Testis (tissue), 3 donors: Measurements from ENCODE around the gene DAND5. TPM values are rescaled to one million over a fixed set of nuclear protein-coding genes. Genes with fewer than 3 reads are reported as not detected.
A peak's percentile ranks its signal among the peaks of the same experiment; 100 is the strongest.

Experiments used
- DNase-seq: peaks from one replicate; pipeline ENCODE4 v3.0.0-alpha.2; 2019
- H3K27ac ChIP-seq, 2 donors: fragments of 200-600 bp; sonication (generic); one replicate each; pipeline ENCODE4 v1.5.1; 2019
- H3K27me3 ChIP-seq: fragments of 200-600 bp; sonication (generic); one replicate; pipeline ENCODE4 v1.5.1; 2019
- H3K36me3 ChIP-seq: fragments of 200-600 bp; sonication (generic); one replicate; pipeline ENCODE4 v1.5.1; 2017; ENCODE audit warnings: low read depth; ENCODE audit errors: missing control alignments
- H3K4me1 ChIP-seq: fragments of 200-600 bp; sonication (generic); one replicate; pipeline ENCODE4 v1.5.1; 2019
- H3K4me3 ChIP-seq, 2 donors: fragments of 200-600 bp; sonication (generic); one replicate each; pipeline ENCODE4 v1.5.1; 2017 to 2019
- H3K9me3 ChIP-seq: fragments of 200-600 bp; sonication (generic); one replicate; pipeline ENCODE4 v1.5.1; 2017
- CTCF ChIP-seq, 3 experiments: fragments of 450-650 bp in 2 of 3; fragments of 200-600 bp in 1 of 3; sonication (generic) in 1 of 3; IDR thresholded peaks; one replicate each; pipeline ENCODE4 v1.5.1; 2016 to 2019; ENCODE audit warnings: antibody characterized with exemption in 3 of 3, mild to moderate bottlenecking in 2 of 3, moderate library complexity in 1 of 3
- POLR2A ChIP-seq: fragments of 450-650 bp; IDR thresholded peaks from one replicate; pipeline ENCODE4 v1.6.1; 2017; ENCODE audit warnings: antibody characterized with exemption, mild to moderate bottlenecking, moderate library complexity
- WGBS, 2 donors: methylation state at CpG; one replicate each; pipeline ENCODE4 v1.1.5; 2018; 5-methylcytosine and 5-hydroxymethylcytosine counted together
- intact Hi-C: fragments of 100-400 bp; cut with DNase I; formaldehyde crosslinking; loops from one replicate; pipeline ENCODE4 v1.15.1; 2023; ENCODE audit warnings: low total_unique reads
- polyA plus RNA-seq: library from polyadenylated mRNA; stranded (reverse); fragments of 350-450 nt; fragmentation: Illumina TruSeq; extraction: RNeasy Lipid Tissue Mini Kit (QIAGEN cat#74804); gene quantifications from one replicate; pipeline ENCODE4 v1.2.3, GENCODE V29; 2014; ENCODE audit warnings: low read depth, low replicate concordance; ENCODE audit not compliant: insufficient read depth
- total RNA-seq, 2 donors: library from RNA; depleted of rRNA; stranded (reverse); fragments of >200 nt; gene quantifications; one replicate each; pipeline ENCODE4 v1.2.3, GENCODE V29; 2016

DAND5 gene
- total and polyA plus RNA-seq, 3 donors from 2014 or later = 0.16 to 2.8 (median 1.4) TPM

DNA sequence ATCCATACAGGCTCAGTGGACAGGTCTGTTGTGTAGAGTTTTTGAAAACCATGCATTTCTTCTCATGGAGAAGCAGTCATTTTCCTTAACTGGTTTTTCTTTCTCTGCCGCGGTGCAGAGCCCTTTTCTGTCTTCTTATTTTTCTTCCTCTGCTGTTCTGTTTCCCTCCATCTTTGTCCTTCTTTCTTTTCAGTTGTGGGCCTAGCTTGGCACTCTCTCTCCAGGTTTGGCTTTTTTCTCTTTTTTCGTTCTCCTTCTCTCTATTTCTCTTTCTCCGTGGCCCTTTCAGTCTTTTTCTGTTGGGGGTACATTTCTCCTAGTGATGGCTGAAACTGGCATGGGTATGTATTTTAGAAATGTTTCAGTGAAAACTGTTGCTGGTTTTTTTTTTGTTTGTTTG, 50.0 kb downstream of the DAND5 start:
- Histone ChIP-seq H3K4me3 (no peak overlapping the region), H3K4me1 (peaks cover 65% of the 10 kb centered on the region), H3K9me3 (no peaks in the 10 kb centered on the region), H3K27ac (peak overlapping the region; percentile 77 to 88), H3K27me3 (no peaks in the 10 kb centered on the region), H3K36me3 (no peaks in the 10 kb centered on the region)
- 42 to 51% methylated on average over 4 of the region's 4 CpGs for WGBS, 2 donors
- intact Hi-C loops = no loop called here
- no peak for TF ChIP-seq POLR2A
- no peak for TF ChIP-seq CTCF (IDR thresholded peaks at IDR 0.05)
- DNase-seq = no peak

DNA sequence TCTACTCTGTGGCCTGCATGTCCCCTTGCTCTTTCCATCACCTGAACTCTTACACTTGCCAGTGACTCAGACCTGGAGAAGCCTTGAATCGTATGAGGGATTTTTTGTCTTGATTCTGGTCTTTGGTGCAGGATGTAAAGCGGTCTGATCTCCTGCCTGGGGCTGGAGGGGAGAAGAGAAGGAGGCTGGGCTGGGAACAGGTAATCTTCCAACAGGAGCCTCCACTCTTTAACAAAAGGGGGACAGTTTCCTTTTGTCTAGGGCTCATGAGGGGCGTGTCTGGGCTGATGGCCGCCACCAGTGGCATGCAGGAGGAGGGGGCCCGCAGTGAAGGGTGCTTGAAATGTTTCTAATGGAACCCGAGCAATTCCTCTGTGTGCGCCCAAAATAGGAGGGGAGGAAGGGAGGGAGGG, 50.6 kb downstream of the DAND5 start:
- TF ChIP-seq CTCF (IDR thresholded peaks at IDR 0.05) = no peak
- no peak for TF ChIP-seq POLR2A
- Histone ChIP-seq H3K4me1 (peaks cover 58% of the 10 kb centered on the region), H3K4me3 (no peak overlapping the region), H3K27ac (peak overlapping the region; percentile 77 to 88), H3K27me3 (no peaks in the 10 kb centered on the region), H3K36me3 (no peaks in the 10 kb centered on the region), H3K9me3 (no peaks in the 10 kb centered on the region)
- DNase-seq = no peak
- 57 to 64% methylated on average over 7 of the region's 7 CpGs for WGBS, 2 donors
- intact Hi-C loops = no loop called here

- Histone ChIP-seq H3K9me3 (no peaks in the 10 kb centered on the region), H3K27ac (peak overlapping the region; percentile 87 to 88), H3K27me3 (no peaks in the 10 kb centered on the region), H3K4me3 (peak overlapping the region in 1 of 2 donors; percentile 24), H3K4me1 (peaks cover 50% of the 10 kb centered on the region), H3K36me3 (no peaks in the 10 kb centered on the region)
- no peak for DNase-seq
- no peak for TF ChIP-seq POLR2A
- no peak for TF ChIP-seq CTCF (IDR thresholded peaks at IDR 0.05)
- intact Hi-C loops = no loop called here
- WGBS, 2 donors = 17 to 20% methylated on average over 22 of the region's 22 CpGs
Observed at GRCh38 chr19:13022111-13022858, 52.9 kb downstream of the DAND5 start.

DNA sequence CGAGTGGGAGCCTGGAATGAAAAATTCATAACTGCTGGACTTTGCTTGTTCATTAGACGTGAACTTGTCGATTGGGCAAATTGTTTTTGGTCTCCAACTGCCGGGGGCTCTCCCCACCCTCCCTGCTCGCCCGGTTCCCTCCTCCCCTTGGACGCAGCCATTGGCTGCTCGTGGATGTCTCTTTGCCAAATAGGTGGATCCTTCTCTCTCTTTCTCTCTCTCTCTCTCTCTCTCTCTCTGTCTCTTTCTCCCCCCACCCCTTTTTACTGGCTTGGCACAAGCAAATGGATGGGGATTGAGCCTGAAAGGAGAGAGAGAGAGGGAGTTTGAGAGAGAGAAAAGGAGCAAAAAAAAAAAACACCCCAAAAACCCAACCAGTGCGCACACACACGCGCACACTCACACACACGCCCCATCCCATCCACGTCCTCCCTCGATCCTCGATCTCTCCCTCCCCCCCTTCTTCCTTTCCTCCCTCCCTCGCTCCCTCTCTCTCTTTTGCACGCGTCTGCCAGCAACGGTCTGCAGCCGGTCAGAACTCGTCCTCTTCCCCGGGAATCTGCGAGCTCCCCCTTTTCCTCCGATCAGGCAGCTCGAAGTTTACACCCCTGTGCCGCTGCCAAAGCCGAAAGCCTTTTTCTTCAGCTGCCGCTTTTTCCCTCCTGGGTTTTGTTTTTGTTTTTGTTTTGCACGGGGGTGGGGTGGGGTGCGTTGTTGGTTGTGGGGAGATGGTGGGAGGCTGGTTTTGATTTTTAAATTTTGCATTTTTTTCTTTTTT, 53.7 kb downstream of the DAND5 start:
- DNase-seq = peak; percentile 80
- no peak for TF ChIP-seq CTCF (IDR thresholded peaks at IDR 0.05)
- no peak for TF ChIP-seq POLR2A
- whole genome bisulfite sequencing, 2 donors = 14 to 31% methylated on average over 30 of the region's 30 CpGs
- H3K27me3 ChIP-seq = no peaks in the 10 kb centered on the region
- H3K9me3 ChIP-seq = no peaks in the 10 kb centered on the region
- peak overlapping the region in 1 of 2 donors; percentile 40 for H3K4me3 ChIP-seq
- peaks cover 45% of the 10 kb centered on the region for H3K4me1 ChIP-seq
- H3K27ac ChIP-seq = peak overlapping the region; percentile 87 to 88
- no peaks in the 10 kb centered on the region for H3K36me3 ChIP-seq
- intact Hi-C loops = no loop called here
